AG09309 (cell line): Measurements from ENCODE around the gene MLX.
A peak's percentile ranks its signal among the peaks of the same experiment; 100 is the strongest.
"Not testable (repeated sequence)": the region's sequence is repeated elsewhere in the genome, so short reads cannot be mapped to it uniquely, and the experiment has no call there.

Source experiments
- DNase-seq: peaks from one replicate; pipeline ENCODE4 v3.0.0-alpha.2; 2010; ENCODE audit warnings: low read depth
- H3K4me3 ChIP-seq: 2 replicates; pipeline ENCODE4 v1.5.1; 2011; ENCODE audit warnings: mild to moderate bottlenecking, low read depth, low read length, moderate library complexity; ENCODE audit not compliant: control insufficient read depth
- CTCF ChIP-seq: IDR thresholded peaks from 2 replicates; pipeline ENCODE4 v1.5.1; 2011; ENCODE audit warnings: mild to moderate bottlenecking, low read depth, low read length, inconsistent platforms; ENCODE audit not compliant: insufficient read depth, control insufficient read depth; ENCODE audit errors: missing control alignments

The MLX gene

GRCh38 chr17:42553866-42554249, 13.0 kb upstream of the MLX start:
- TF ChIP-seq CTCF, result peak; percentile 14
- no peak for DNase-seq
- H3K4me3 ChIP-seq, result peak overlapping the region; percentile 97

GRCh38 chr17:42554250-42555121, 12.4 kb upstream of the MLX start:
- no peak for DNase-seq
- peak overlapping the region; percentile 97 for H3K4me3 ChIP-seq
- no peak for TF ChIP-seq CTCF

- peak overlapping the region; percentile 97 for H3K4me3 ChIP-seq
- DNase-seq, result no peak
- TF ChIP-seq CTCF, result no peak
Measured at GRCh38 chr17:42555122-42555622, 11.7 kb upstream of the MLX start.

- not testable (repeated sequence) for H3K4me3 ChIP-seq, DNase-seq
Measured at GRCh38 chr17:42555961-42556617, 10.8 kb upstream of the MLX start.

- no peak for TF ChIP-seq CTCF
- DNase-seq, result no peak
- H3K4me3 ChIP-seq, result no peak overlapping the region
Measured at GRCh38 chr17:42559075-42559474, 7.8 kb upstream of the MLX start.

GRCh38 chr17:42560246-42560645, 6.7 kb upstream of the MLX start:
- H3K4me3 ChIP-seq, result no peak overlapping the region
- DNase-seq, result no peak
- no peak for TF ChIP-seq CTCF

- DNase-seq, result peak; percentile 89
- no peak for TF ChIP-seq CTCF
Measured at GRCh38 chr17:42561897-42562387, 5.0 kb upstream of the MLX start, which contains the start of gene COASY. Gene COASY, plus strand, starts transcription at chr17:42562148. Its CDS starts 475 bp downstream, at chr17:42562623.

More at GRCh38 chr17:42561897-42562387, 5.0 kb upstream of the MLX start, which contains the start of gene COASY:
- H3K4me3 ChIP-seq, result peak within 1 kb of the TSS; percentile 69
